Measurements from ENCODE around the gene PTPRG.

PTPRG gene

GRCh38 chr3:61768284-61769037 lies 207.1 kb downstream of the PTPRG start:
- H3K4me1 Mint-ChIP-seq: no peaks in the 10 kb centered on the region
- H3K27ac Mint-ChIP-seq: no peak overlapping the region
- peaks cover 16% of the 10 kb centered on the region for H3K9me3 Mint-ChIP-seq
- H3K36me3 Mint-ChIP-seq: no peaks in the 10 kb centered on the region
- DNase-seq (ENCODE audit: low spot score in 2 of 2): no peak
- H3K4me3 Mint-ChIP-seq: no peak overlapping the region
- no peak for ATAC-seq

GRCh38 chr3:61769266-61769990 lies 208.1 kb downstream of the PTPRG start:
- H3K27ac Mint-ChIP-seq: no peak overlapping the region
- ATAC-seq: no peak
- H3K4me1 Mint-ChIP-seq: no peaks in the 10 kb centered on the region
- no peaks in the 10 kb centered on the region for H3K36me3 Mint-ChIP-seq
- H3K9me3 Mint-ChIP-seq: peaks cover 12% of the 10 kb centered on the region
- H3K4me3 Mint-ChIP-seq: no peak overlapping the region
- DNase-seq (ENCODE audit: low spot score in 2 of 2): no peak

- no peaks in the 10 kb centered on the region for H3K36me3 Mint-ChIP-seq
- H3K4me3 Mint-ChIP-seq: no peak overlapping the region
- DNase-seq (ENCODE audit: low spot score in 2 of 2) (no peak), ATAC-seq (no peak)
- H3K4me1 Mint-ChIP-seq: no peaks in the 10 kb centered on the region
- peaks cover 17% of the 10 kb centered on the region for H3K9me3 Mint-ChIP-seq
- H3K27ac Mint-ChIP-seq: no peak overlapping the region
These were observed 210.6 kb downstream of the PTPRG start for GRCh38 chr3:61771976-61772375.

DNA sequence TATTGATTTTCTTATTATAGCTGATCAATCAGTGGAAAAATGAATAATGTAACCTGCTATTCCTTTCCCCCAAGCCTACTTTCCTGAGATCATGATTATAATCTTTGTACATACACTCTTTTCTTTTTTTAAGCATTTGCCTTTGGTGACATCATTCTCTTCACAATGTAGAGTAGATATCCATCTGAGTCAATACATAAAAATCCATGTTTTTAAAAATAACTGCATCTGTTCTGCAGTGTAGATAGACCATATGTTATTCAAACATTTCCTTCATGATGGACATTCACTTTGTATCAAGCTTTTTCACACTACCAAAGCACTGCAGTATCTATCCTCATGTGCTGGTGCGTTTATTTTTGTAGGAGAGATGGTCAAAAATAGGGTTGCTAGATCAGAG lies 211.1 kb downstream of the PTPRG start:
- Mint-ChIP-seq H3K9me3 (peaks cover 17% of the 10 kb centered on the region), H3K4me1 (no peaks in the 10 kb centered on the region), H3K4me3 (no peak overlapping the region), H3K27ac (no peak overlapping the region), H3K36me3 (no peaks in the 10 kb centered on the region)
- no peak for ATAC-seq
- no peak for DNase-seq (ENCODE audit: low spot score in 2 of 2)

DNA sequence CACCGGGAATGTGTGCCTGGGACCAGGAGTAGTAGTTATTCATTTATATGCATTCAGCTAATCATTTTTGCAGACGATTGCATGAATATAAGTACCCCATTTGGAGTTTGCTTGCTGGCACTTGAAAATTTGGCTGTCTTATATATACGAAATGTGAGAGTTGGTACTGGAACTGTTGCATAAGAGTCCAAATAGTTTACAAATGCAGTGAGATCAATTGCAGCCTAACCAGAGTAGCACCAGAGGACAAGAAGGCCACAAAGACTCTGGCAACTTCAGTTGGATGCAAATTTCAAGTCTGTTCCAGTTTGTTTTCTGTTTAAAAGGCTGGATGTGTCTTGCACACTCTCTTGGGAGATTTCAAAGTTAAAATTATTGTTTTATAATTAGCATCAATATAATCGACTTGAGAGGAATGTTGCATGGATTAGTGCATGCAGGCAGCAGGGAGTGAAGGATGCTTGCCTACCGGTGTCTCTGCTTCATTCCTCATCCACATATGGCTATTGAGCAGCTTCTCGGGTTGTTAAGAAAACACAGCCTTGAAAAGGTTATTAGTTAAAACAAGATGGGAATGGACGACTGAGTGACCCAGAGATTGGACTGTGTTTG lies 213.0 kb downstream of the PTPRG start:
- Mint-ChIP-seq H3K4me1 (no peaks in the 10 kb centered on the region), H3K27ac (no peak overlapping the region), H3K9me3 (peaks cover 20% of the 10 kb centered on the region), H3K36me3 (no peaks in the 10 kb centered on the region), H3K4me3 (no peak overlapping the region)
- DNase-seq (ENCODE audit: low spot score in 2 of 2) (no peak), ATAC-seq (no peak)

- peaks cover 11% of the 10 kb centered on the region for H3K9me3 Mint-ChIP-seq
- no peak overlapping the region for H3K4me3 Mint-ChIP-seq
- no peaks in the 10 kb centered on the region for H3K36me3 Mint-ChIP-seq
- H3K27ac Mint-ChIP-seq: no peak overlapping the region
- H3K4me1 Mint-ChIP-seq: no peaks in the 10 kb centered on the region
- no peak for DNase-seq (ENCODE audit: low spot score in 2 of 2)
- no peak for ATAC-seq
These were observed 215.0 kb downstream of the PTPRG start for GRCh38 chr3:61776390-61776789.

- ATAC-seq: no peak
- Mint-ChIP-seq H3K27ac (no peak overlapping the region), H3K4me1 (no peaks in the 10 kb centered on the region), H3K4me3 (no peak overlapping the region), H3K9me3 (peaks cover 15% of the 10 kb centered on the region), H3K36me3 (no peaks in the 10 kb centered on the region)
- DNase-seq (ENCODE audit: low spot score in 2 of 2): no peak
These were observed 216.1 kb downstream of the PTPRG start for GRCh38 chr3:61777483-61777882.

GRCh38 chr3:61778095-61778494 lies 216.7 kb downstream of the PTPRG start:
- Mint-ChIP-seq H3K9me3 (peaks cover 13% of the 10 kb centered on the region), H3K27ac (no peak overlapping the region), H3K36me3 (no peaks in the 10 kb centered on the region), H3K4me1 (no peaks in the 10 kb centered on the region), H3K4me3 (no peak overlapping the region)
- ATAC-seq (no peak), DNase-seq (ENCODE audit: low spot score in 2 of 2) (no peak)

GRCh38 chr3:61780016-61780415 lies 218.6 kb downstream of the PTPRG start:
- no peaks in the 10 kb centered on the region for H3K4me1 Mint-ChIP-seq
- peaks cover 12% of the 10 kb centered on the region for H3K9me3 Mint-ChIP-seq
- DNase-seq (ENCODE audit: low spot score in 2 of 2): no peak
- no peak overlapping the region for H3K27ac Mint-ChIP-seq
- H3K36me3 Mint-ChIP-seq: no peaks in the 10 kb centered on the region
- H3K4me3 Mint-ChIP-seq: no peak overlapping the region
- no peak for ATAC-seq

- Mint-ChIP-seq H3K4me3 (no peak overlapping the region), H3K36me3 (no peaks in the 10 kb centered on the region), H3K9me3 (peaks cover 12% of the 10 kb centered on the region), H3K4me1 (no peaks in the 10 kb centered on the region), H3K27ac (no peak overlapping the region)
- DNase-seq (ENCODE audit: low spot score in 2 of 2): no peak
- ATAC-seq: no peak
These were observed 219.3 kb downstream of the PTPRG start for GRCh38 chr3:61780455-61781228.

DNA sequence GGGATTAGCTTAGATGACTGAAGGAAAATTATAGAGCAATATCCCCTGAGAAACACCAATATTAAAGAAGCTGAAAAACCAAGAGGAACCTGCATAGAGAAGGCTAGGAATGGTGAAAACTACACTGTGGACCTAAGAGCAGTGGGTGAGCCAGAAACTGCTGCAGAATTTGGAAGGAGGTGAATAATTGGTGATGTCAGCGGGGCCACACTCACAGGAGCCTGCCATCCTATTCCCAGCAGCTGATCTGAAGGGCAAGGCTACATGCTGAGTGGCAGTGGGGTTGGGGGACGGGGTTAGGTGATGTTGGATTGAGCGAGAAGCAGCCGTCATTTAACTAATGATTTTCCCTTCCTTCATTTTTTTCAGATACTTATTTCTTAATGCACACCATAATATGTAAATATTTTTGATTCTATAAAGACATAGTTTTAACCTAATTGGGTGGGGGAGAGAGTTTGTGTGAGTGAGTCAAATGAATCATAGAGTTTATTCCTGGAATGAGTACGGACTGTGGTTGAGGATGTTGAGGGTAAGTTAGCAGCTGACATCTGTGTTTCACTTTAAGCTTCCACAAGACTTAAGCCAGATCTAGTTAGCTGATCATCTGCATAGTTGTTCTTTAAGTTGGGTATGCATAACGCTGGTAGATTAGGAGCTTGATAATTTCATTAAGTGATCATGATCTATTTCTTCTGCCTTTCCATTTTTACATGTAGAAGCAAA lies 222.8 kb downstream of the PTPRG start:
- H3K9me3 Mint-ChIP-seq: peaks cover 6% of the 10 kb centered on the region
- H3K4me1 Mint-ChIP-seq: no peaks in the 10 kb centered on the region
- DNase-seq (ENCODE audit: low spot score in 2 of 2): no peak
- H3K36me3 Mint-ChIP-seq: no peaks in the 10 kb centered on the region
- no peak overlapping the region for H3K27ac Mint-ChIP-seq
- ATAC-seq: peak; percentile 36
- H3K4me3 Mint-ChIP-seq: no peak overlapping the region

DNA sequence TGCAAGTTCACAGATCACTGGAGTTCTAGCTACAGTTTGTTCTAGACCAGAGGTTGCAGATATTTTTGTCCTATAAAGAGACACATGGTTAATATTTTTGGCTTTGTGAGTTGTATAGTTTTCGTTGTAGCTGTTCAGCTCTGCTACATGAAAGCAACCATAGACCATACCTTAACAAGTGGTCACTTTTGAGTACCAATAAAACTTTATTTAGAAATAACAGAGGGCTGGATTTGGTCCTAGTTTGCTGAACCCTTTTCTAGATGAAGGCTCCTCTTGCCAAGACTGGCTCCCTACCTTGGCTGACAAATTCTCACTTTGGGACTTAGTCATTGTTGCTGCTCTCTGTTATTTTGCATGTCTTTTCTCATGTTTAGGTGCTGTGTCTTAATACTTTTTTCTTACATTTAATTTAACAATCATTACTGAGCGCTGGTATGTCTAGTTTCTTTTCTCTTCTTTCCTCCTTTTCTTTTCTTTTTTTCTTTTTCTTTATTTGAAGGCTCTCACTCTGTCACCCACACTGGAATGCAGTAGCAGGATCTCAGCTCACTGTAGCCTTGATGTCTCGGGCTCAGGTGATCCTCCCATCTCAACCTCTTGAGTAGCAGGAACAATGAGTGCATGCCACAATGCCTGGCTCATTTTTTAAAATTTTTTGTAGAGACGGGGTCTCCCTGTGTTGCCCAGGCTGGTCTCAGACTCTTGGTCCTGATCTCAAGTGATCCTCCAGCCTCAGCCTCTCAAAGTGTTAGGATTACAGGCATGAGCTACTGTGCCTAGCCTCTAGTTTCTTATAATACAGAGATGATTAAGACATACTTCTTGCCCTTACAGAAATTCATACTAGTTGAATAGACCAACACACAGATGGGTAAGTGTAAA lies 227.5 kb downstream of the PTPRG start:
- H3K27ac Mint-ChIP-seq: no peak overlapping the region
- no peak for ATAC-seq

GRCh38 chr3:61789861-61790260 lies 228.5 kb downstream of the PTPRG start:
- Mint-ChIP-seq H3K27ac (no peak overlapping the region), H3K36me3 (no peaks in the 10 kb centered on the region), H3K4me1 (no peaks in the 10 kb centered on the region), H3K4me3 (no peak overlapping the region), H3K9me3 (peaks cover 5% of the 10 kb centered on the region)
- no peak for DNase-seq (ENCODE audit: low spot score in 2 of 2)
- no peak for ATAC-seq

More for the DNA sequence above, 227.5 kb downstream of the PTPRG start:
- Mint-ChIP-seq H3K4me3 (no peak overlapping the region), H3K4me1 (no peaks in the 10 kb centered on the region), H3K36me3 (no peaks in the 10 kb centered on the region), H3K9me3 (peaks cover 5% of the 10 kb centered on the region)
- no peak for DNase-seq (ENCODE audit: low spot score in 2 of 2)

DNA sequence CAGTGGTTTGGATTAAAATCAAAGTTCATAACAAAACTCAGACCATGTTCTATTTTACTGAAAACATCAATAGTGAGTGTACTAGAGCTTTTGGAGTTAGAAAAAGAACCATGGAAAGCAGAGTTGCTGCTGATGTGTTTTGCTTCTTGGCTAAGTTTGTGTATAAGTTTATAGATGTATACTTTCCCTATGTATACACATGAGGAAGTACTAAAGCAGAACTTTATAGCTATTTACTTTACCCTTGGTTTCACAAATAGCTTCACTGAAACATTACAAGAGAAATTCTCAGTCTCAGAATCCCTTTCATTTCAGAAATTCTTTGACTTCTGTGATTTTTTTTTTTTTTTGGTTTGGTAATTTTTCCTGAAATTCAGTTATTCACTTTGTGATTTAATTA lies 229.0 kb downstream of the PTPRG start:
- Mint-ChIP-seq H3K4me1 (no peaks in the 10 kb centered on the region), H3K4me3 (no peak overlapping the region), H3K9me3 (peaks cover 5% of the 10 kb centered on the region), H3K36me3 (no peaks in the 10 kb centered on the region), H3K27ac (no peak overlapping the region)
- DNase-seq (ENCODE audit: low spot score in 2 of 2) (no peak), ATAC-seq (no peak)
